Activated naive CD8-positive, alpha-beta T cell treated with anti-CD3 and anti-CD28 coated beads, Interleukin-2, amount 50 U/mL, for 24 hours (primary cell): ENCODE results near the gene CCDC68.
"Not testable (repeated sequence)": the region's sequence is repeated elsewhere in the genome, so short reads cannot be mapped to it uniquely, and the experiment has no call there.

ENCODE experiments used
- ATAC-seq: fragments of 150-1000 bp; cut with Tn5 transposase; one replicate; pipeline ENCODE4 v1.10.0; 2021
- DNase-seq: peaks from one replicate; pipeline ENCODE4 v3.0.0; 2021
- H3K27ac Mint-ChIP-seq: one replicate; pipeline ENCODE4 v1.8.0; 2021; ENCODE audit warnings: mild to moderate bottlenecking, mixed read lengths
- H3K27me3 Mint-ChIP-seq: one replicate; pipeline ENCODE4 v1.8.0; 2021; ENCODE audit warnings: mixed read lengths
- H3K36me3 Mint-ChIP-seq: one replicate; pipeline ENCODE4 v1.8.0; 2021; ENCODE audit warnings: low read depth, mixed read lengths
- H3K4me1 Mint-ChIP-seq: one replicate; pipeline ENCODE4 v1.8.0; 2021; ENCODE audit warnings: mixed read lengths
- H3K4me3 Mint-ChIP-seq: one replicate; pipeline ENCODE4 v1.8.0; 2021; ENCODE audit warnings: mild to moderate bottlenecking, moderate library complexity, mixed read lengths
- H3K9me3 Mint-ChIP-seq: one replicate; pipeline ENCODE4 v1.8.0; 2021; ENCODE audit warnings: mixed read lengths

CCDC68 gene

DNA sequence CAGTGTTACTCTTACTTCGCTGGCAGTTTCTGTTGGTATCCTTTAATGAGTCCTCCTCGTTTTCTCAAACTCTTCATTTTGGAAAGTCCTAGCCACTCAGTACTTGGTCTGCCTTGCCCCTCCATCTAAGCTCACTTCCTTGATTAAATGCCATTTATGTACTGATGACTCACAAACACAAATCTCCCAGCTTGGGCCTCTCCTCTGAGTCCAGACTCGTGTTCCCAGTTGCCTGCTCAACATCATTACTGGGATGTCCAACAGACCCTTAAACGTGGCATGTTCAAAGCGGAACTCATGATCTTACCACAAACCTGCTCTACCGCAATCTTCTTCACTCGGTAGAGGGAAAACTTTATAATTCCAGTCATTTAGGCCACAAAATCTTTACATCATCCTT, 13.8 kb upstream of the CCDC68 start:
- H3K4me3 Mint-ChIP-seq, result no peak overlapping the region
- no peak for DNase-seq
- H3K9me3 Mint-ChIP-seq, result no peaks in the 10 kb centered on the region
- H3K4me1 Mint-ChIP-seq, result no peaks in the 10 kb centered on the region
- no peak for ATAC-seq
- no peaks in the 10 kb centered on the region for H3K27me3 Mint-ChIP-seq
- no peaks in the 10 kb centered on the region for H3K36me3 Mint-ChIP-seq
- H3K27ac Mint-ChIP-seq, result no peak overlapping the region

- no peak for DNase-seq
- no peak for ATAC-seq
- no peaks in the 10 kb centered on the region for H3K4me1 Mint-ChIP-seq
- no peaks in the 10 kb centered on the region for H3K9me3 Mint-ChIP-seq
- no peak overlapping the region for H3K4me3 Mint-ChIP-seq
- no peaks in the 10 kb centered on the region for H3K36me3 Mint-ChIP-seq
- H3K27me3 Mint-ChIP-seq, result peaks cover 4% of the 10 kb centered on the region
- H3K27ac Mint-ChIP-seq, result no peak overlapping the region
These were observed 9.5 kb upstream of the CCDC68 start for GRCh38 chr18:54968807-54969206.

GRCh38 chr18:54968237-54968636, 9.0 kb upstream of the CCDC68 start:
- H3K27me3 Mint-ChIP-seq, ATAC-seq, H3K4me3 Mint-ChIP-seq, DNase-seq, H3K4me1 Mint-ChIP-seq, H3K9me3 Mint-ChIP-seq, H3K27ac Mint-ChIP-seq, H3K36me3 Mint-ChIP-seq: not testable (repeated sequence)

DNA sequence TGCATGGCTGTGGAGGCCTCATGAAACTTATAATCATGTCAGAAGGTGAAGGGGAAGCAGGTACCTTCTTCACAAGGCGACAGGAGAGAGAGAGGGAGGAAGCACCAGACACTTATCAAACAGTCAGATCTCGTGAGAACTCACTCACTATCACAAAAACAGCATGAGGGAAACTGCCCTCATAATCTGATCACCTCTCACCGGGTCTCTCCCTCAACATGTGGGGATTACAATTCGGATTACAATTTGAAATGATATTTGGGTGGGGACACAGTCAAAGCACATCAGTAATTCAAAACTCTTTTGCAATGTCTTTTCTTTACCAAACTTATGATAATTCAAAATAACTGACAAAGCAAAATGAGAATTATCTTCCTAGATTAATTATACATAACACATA, 8.5 kb upstream of the CCDC68 start:
- DNase-seq, result no peak

GRCh38 chr18:54964741-54965140, 5.5 kb upstream of the CCDC68 start:
- H3K4me3 Mint-ChIP-seq, result no peak overlapping the region
- H3K27ac Mint-ChIP-seq, result no peak overlapping the region
- peaks cover 31% of the 10 kb centered on the region for H3K27me3 Mint-ChIP-seq
- no peaks in the 10 kb centered on the region for H3K4me1 Mint-ChIP-seq
- H3K36me3 Mint-ChIP-seq, result no peaks in the 10 kb centered on the region
- no peaks in the 10 kb centered on the region for H3K9me3 Mint-ChIP-seq
- DNase-seq (no peak), ATAC-seq (no peak)

More for the DNA sequence above, 8.5 kb upstream of the CCDC68 start:
- no peak for ATAC-seq
- Mint-ChIP-seq H3K4me1 (no peaks in the 10 kb centered on the region), H3K27me3 (peaks cover 9% of the 10 kb centered on the region), H3K9me3 (no peaks in the 10 kb centered on the region), H3K27ac (no peak overlapping the region), H3K4me3 (no peak overlapping the region), H3K36me3 (no peaks in the 10 kb centered on the region)

GRCh38 chr18:54962919-54963645, 3.8 kb upstream of the CCDC68 start:
- Mint-ChIP-seq H3K4me1 (no peaks in the 10 kb centered on the region), H3K4me3 (no peak overlapping the region), H3K36me3 (no peaks in the 10 kb centered on the region), H3K27me3 (peaks cover 41% of the 10 kb centered on the region), H3K27ac (no peak overlapping the region), H3K9me3 (no peaks in the 10 kb centered on the region)
- no peak for DNase-seq
- ATAC-seq, result no peak

- H3K9me3 Mint-ChIP-seq, result no peaks in the 10 kb centered on the region
- no peaks in the 10 kb centered on the region for H3K4me1 Mint-ChIP-seq
- DNase-seq (no peak), ATAC-seq (no peak)
- no peaks in the 10 kb centered on the region for H3K36me3 Mint-ChIP-seq
- peaks cover 49% of the 10 kb centered on the region for H3K27me3 Mint-ChIP-seq
- H3K4me3 Mint-ChIP-seq, result no peak overlapping the region
- no peak overlapping the region for H3K27ac Mint-ChIP-seq
These were observed 2.6 kb upstream of the CCDC68 start for GRCh38 chr18:54961868-54962267.

DNA sequence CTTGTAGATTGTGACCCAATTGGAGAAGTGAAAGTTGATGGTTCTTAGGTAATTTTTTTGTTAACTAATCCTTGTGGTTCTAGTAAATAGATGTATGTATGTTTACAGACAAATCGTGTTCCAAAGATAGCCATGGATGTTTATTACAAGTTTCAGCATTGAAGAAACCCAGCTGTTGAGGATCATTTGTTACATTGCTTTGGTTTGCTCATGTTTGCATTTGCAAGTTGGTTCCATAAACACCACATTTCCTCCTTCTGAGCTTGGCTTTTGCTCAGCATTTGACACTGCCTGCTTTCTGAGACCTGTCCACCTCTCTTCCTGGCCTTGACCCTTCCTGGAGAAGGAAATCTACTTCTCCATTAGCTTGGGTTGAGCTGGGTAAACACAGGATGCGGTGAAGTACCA, 1.8 kb upstream of the CCDC68 start:
- no peaks in the 10 kb centered on the region for H3K9me3 Mint-ChIP-seq
- H3K4me1 Mint-ChIP-seq, result no peaks in the 10 kb centered on the region
- DNase-seq (no peak), ATAC-seq (no peak)
- no peak overlapping the region for H3K27ac Mint-ChIP-seq
- no peaks in the 10 kb centered on the region for H3K36me3 Mint-ChIP-seq
- H3K27me3 Mint-ChIP-seq, result peaks cover 57% of the 10 kb centered on the region
- no peak overlapping the region for H3K4me3 Mint-ChIP-seq

DNA sequence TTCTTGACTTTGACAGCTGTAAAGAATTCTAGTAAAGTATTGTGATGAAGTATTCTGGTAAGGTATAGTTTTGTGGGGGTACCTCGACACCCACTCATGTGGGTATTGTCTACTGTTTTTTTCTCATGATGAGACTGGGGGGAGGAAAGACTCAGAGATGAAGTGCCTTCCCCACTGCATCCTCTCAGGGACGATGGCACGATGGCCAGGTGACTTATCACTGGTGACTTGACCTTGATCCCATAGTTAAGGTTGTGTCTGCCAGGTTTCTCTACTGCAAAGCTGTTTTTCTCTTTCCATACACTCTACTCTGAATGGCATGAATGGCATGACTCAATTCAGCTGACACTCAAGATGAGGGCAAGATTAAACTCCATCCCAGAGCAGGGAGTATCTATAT, 936 bp upstream of the CCDC68 start:
- Mint-ChIP-seq H3K27me3 (peaks cover 57% of the 10 kb centered on the region), H3K4me3 (no peak overlapping the region), H3K4me1 (no peaks in the 10 kb centered on the region), H3K9me3 (no peaks in the 10 kb centered on the region), H3K36me3 (no peaks in the 10 kb centered on the region), H3K27ac (no peak overlapping the region)
- DNase-seq, result no peak
- no peak for ATAC-seq

GRCh38 chr18:54957996-54958395, 1.3 kb downstream of the CCDC68 start:
- no peaks in the 10 kb centered on the region for H3K36me3 Mint-ChIP-seq
- H3K9me3 Mint-ChIP-seq, result no peaks in the 10 kb centered on the region
- no peak for ATAC-seq
- H3K27me3 Mint-ChIP-seq, result peaks cover 48% of the 10 kb centered on the region
- no peak overlapping the region for H3K27ac Mint-ChIP-seq
- H3K4me1 Mint-ChIP-seq, result no peaks in the 10 kb centered on the region
- no peak for DNase-seq
- no peak overlapping the region for H3K4me3 Mint-ChIP-seq

- Mint-ChIP-seq H3K36me3 (no peaks in the 10 kb centered on the region), H3K4me3 (no peak overlapping the region), H3K4me1 (peaks cover 1% of the 10 kb centered on the region), H3K27ac (no peak overlapping the region), H3K27me3 (peaks cover 48% of the 10 kb centered on the region), H3K9me3 (no peaks in the 10 kb centered on the region)
- DNase-seq, result no peak
- ATAC-seq, result no peak
These were observed 1.9 kb downstream of the CCDC68 start for GRCh38 chr18:54957296-54957832.

DNA sequence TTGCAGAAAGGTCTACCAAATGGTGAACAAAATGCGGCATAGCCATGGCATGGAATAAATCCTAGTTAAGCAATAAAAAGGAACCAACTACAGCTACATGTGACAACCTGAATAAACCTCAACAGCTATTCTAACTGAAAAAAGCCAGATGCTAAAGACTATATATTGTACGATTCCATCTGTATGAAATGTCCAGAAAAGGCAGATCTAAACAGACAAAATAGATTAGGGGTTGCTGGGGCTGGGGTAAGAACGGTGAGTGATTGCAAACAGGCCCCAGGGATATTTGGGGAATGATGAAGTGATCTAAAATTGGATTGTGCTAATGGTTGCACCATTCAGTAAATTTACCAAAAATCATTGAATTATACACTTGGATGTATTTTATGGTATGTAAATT, 2.8 kb downstream of the CCDC68 start:
- H3K36me3 Mint-ChIP-seq, result no peaks in the 10 kb centered on the region
- no peak for DNase-seq
- H3K9me3 Mint-ChIP-seq, result no peaks in the 10 kb centered on the region
- ATAC-seq, result no peak
- H3K27me3 Mint-ChIP-seq, result peaks cover 43% of the 10 kb centered on the region
- H3K27ac Mint-ChIP-seq, result no peak overlapping the region
- H3K4me1 Mint-ChIP-seq, result peaks cover 7% of the 10 kb centered on the region
- no peak overlapping the region for H3K4me3 Mint-ChIP-seq

DNA sequence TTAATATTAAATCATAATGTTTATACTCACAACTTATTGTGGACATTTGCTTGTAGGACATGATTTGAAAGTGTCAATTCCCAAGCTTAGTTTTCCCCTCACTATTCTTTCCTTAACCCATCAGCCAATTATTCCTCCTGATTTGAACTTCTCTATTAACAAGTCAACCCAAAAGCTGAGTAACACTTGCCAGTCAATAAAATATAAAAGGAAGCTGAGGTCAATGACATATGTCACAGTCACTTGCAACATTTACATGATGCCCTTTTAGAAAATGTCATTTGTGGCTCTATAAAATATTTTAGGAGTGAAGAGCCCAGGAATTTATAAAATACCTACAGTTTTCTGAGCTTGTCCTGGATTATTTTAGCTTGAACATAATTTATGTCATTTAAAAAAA, 7.2 kb downstream of the CCDC68 start:
- no peaks in the 10 kb centered on the region for H3K36me3 Mint-ChIP-seq
- no peak overlapping the region for H3K4me3 Mint-ChIP-seq
- H3K27me3 Mint-ChIP-seq, result peaks cover 11% of the 10 kb centered on the region
- no peaks in the 10 kb centered on the region for H3K9me3 Mint-ChIP-seq
- H3K4me1 Mint-ChIP-seq, result peaks cover 8% of the 10 kb centered on the region
- ATAC-seq, result no peak
- no peak overlapping the region for H3K27ac Mint-ChIP-seq
- no peak for DNase-seq

GRCh38 chr18:54950221-54950620, 9.0 kb downstream of the CCDC68 start:
- no peak overlapping the region for H3K4me3 Mint-ChIP-seq
- peaks cover 25% of the 10 kb centered on the region for H3K4me1 Mint-ChIP-seq
- ATAC-seq (no peak), DNase-seq (no peak)
- no peaks in the 10 kb centered on the region for H3K9me3 Mint-ChIP-seq
- H3K27me3 Mint-ChIP-seq, result peaks cover 3% of the 10 kb centered on the region
- no peak overlapping the region for H3K27ac Mint-ChIP-seq
- H3K36me3 Mint-ChIP-seq, result no peaks in the 10 kb centered on the region

GRCh38 chr18:54949588-54949987, 9.7 kb downstream of the CCDC68 start:
- Mint-ChIP-seq H3K27me3 (peaks cover 3% of the 10 kb centered on the region), H3K27ac (no peak overlapping the region), H3K4me3 (no peak overlapping the region), H3K4me1 (peaks cover 26% of the 10 kb centered on the region), H3K36me3 (no peaks in the 10 kb centered on the region), H3K9me3 (no peaks in the 10 kb centered on the region)
- ATAC-seq, result no peak
- DNase-seq, result no peak
